Erythroblast (primary cell): Measurements from ENCODE around the gene CYP2D6.

Experiments used
- GATA1 ChIP-seq: IDR thresholded peaks from 2 replicates; pipeline ENCODE4 v1.6.1; 2011; ENCODE audit warnings: low read depth, mild to moderate bottlenecking, control low read depth, low read length, moderate library complexity
- POLR2A ChIP-seq: IDR thresholded peaks from 2 replicates; pipeline ENCODE4 v1.6.1; 2011; ENCODE audit warnings: mild to moderate bottlenecking, low read length

DNA sequence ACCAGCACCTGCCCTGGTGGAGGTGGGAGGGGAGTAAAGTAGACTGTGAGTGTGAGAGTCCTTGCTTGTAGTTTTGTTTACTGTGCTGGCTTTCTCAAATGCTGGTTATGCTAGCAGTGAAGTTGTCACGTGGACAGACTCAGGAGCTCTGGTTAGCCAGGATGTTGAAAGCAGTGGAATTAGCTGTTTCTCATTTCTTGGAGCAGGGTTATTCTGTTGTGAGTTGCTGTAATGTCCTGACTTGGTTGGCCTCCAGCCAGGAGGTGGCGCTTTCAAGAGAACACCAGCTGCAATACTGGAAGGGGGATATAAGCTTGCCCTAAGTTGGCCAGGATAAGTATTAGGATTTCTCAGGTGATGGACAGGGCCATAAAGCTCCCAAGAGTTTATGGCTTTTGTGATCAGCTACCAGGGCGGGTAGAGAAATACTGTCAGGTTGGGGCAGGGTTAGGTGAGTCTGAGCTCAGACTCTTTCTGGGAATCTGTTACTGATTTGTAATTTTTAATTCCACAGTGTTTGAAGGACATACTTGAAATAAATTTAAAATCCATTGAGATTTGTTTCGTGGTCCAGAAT, 13.7 kb downstream of the CYP2D6 start:
- no peak for TF ChIP-seq POLR2A
- TF ChIP-seq GATA1, result no peak
